ENCODE data around the gene LCN15. TPM values are rescaled to one million over a fixed set of nuclear protein-coding genes. Genes with fewer than 3 reads are reported as not detected.
A peak's percentile ranks its signal among the peaks of the same experiment; 100 is the strongest.

LCN15 gene
- total RNA-seq (ENCODE audit: low replicate concordance), result not detected in 2 replicates

GRCh38 chr9:136764301-136764891 lies at the start of gene LCN15:
Gene LCN15 (minus strand): TSS chr9:136764518. CDS start chr9:136764488, 30 bp downstream.
- Mint-ChIP-seq H3K36me3 (no peaks in the 10 kb centered on the region), H3K9me3 (no peaks in the 10 kb centered on the region), H3K4me3 (no peak within 1 kb of the TSS), H3K4me1 (peaks cover 28% of the 10 kb centered on the region), H3K27me3 (ENCODE audit: insufficient read depth, low read depth) (no peaks in the 10 kb centered on the region), H3K27ac (no peak within 1 kb of the TSS)
- DNase-seq (ENCODE audit: low spot score), result no peak
- H3K27me3 ChIP-seq, result peaks cover 25% of the 10 kb centered on the region
- no peak within 1 kb of the TSS for H3K4me3 ChIP-seq
- H3K4me1 ChIP-seq, result peaks cover 10% of the 10 kb centered on the region
- no peak for TF ChIP-seq EZH2 (IDR thresholded peaks at IDR 0.05)
- TF ChIP-seq CTCF (IDR thresholded peaks at IDR 0.05), result no peak
- TF ChIP-seq EZH2phosphoT487 (IDR thresholded peaks at IDR 0.05), result no peak
- H3K27ac ChIP-seq, result no peak within 1 kb of the TSS
- no peak within 1 kb of the TSS for H2AFZ ChIP-seq (replicated peaks)
- no peak within 1 kb of the TSS for H3K9ac ChIP-seq
- no peaks in the 10 kb centered on the region for H4K20me1 ChIP-seq (ENCODE audit: low read depth)
- H3F3A ChIP-seq (ENCODE audit: low read depth), result peaks cover 28% of the 10 kb centered on the region
- peak within 1 kb of the TSS; percentile 57 for H3K4me2 ChIP-seq
- no peaks in the 10 kb centered on the region for H3K36me3 ChIP-seq
- no peaks in the 10 kb centered on the region for H3K79me2 ChIP-seq (ENCODE audit: low read depth)
- H3K9me3 ChIP-seq (ENCODE audit: low read depth), result no peaks in the 10 kb centered on the region

- Histone ChIP-seq H3K4me3 (peak overlapping the region; percentile 100), H3K79me2 (ENCODE audit: low read depth) (peaks cover 56% of the 10 kb centered on the region), H3K4me1 (peaks cover 25% of the 10 kb centered on the region), H3K4me2 (peak overlapping the region; percentile 92), H3K36me3 (peaks cover 3% of the 10 kb centered on the region), H3K9ac (peak overlapping the region; percentile 83), H3F3A (ENCODE audit: low read depth) (no peaks in the 10 kb centered on the region), H2AFZ (replicated peaks) (no peak overlapping the region), H3K27me3 (no peaks in the 10 kb centered on the region), H3K9me3 (ENCODE audit: low read depth) (no peaks in the 10 kb centered on the region), H4K20me1 (ENCODE audit: low read depth) (peaks cover 51% of the 10 kb centered on the region), H3K27ac (no peak overlapping the region)
- H3K36me3 Mint-ChIP-seq, result peaks cover 22% of the 10 kb centered on the region
- DNase-seq (ENCODE audit: low spot score), result peak; percentile 43
- peaks cover 32% of the 10 kb centered on the region for H3K4me1 Mint-ChIP-seq
- peak overlapping the region; percentile 89 for H3K4me3 Mint-ChIP-seq
- H3K27ac Mint-ChIP-seq, result peak overlapping the region; percentile 13
- TF ChIP-seq CTCF (IDR thresholded peaks at IDR 0.05), result no peak
- TF ChIP-seq EZH2 (IDR thresholded peaks at IDR 0.05), result no peak
- TF ChIP-seq EZH2phosphoT487 (IDR thresholded peaks at IDR 0.05), result no peak
- H3K9me3 Mint-ChIP-seq, result peaks cover 2% of the 10 kb centered on the region
- H3K27me3 Mint-ChIP-seq (ENCODE audit: insufficient read depth, low read depth), result peaks cover 9% of the 10 kb centered on the region
Observed at GRCh38 chr9:136808806-136809158, 44.5 kb upstream of the LCN15 start.

GRCh38 chr9:136808075-136808805 lies 43.9 kb upstream of the LCN15 start:
- H3K4me1 Mint-ChIP-seq, result peaks cover 32% of the 10 kb centered on the region
- H2AFZ ChIP-seq (replicated peaks), result peak overlapping the region; percentile 82
- H3K79me2 ChIP-seq (ENCODE audit: low read depth), result peaks cover 54% of the 10 kb centered on the region
- TF ChIP-seq EZH2 (IDR thresholded peaks at IDR 0.05), result no peak
- no peak for TF ChIP-seq CTCF (IDR thresholded peaks at IDR 0.05)
- no peak for TF ChIP-seq EZH2phosphoT487 (IDR thresholded peaks at IDR 0.05)
- H3K9ac ChIP-seq, result peak overlapping the region; percentile 83
- peak; percentile 58 for DNase-seq (ENCODE audit: low spot score)
- H3K4me1 ChIP-seq, result peaks cover 25% of the 10 kb centered on the region
- peak overlapping the region; percentile 92 for H3K4me2 ChIP-seq
- no peaks in the 10 kb centered on the region for H3K9me3 ChIP-seq (ENCODE audit: low read depth)
- H3F3A ChIP-seq (ENCODE audit: low read depth), result no peaks in the 10 kb centered on the region
- peaks cover 46% of the 10 kb centered on the region for H4K20me1 ChIP-seq (ENCODE audit: low read depth)
- peaks cover 22% of the 10 kb centered on the region for H3K36me3 Mint-ChIP-seq
- peaks cover 6% of the 10 kb centered on the region for H3K27me3 Mint-ChIP-seq (ENCODE audit: insufficient read depth, low read depth)
- peaks cover 2% of the 10 kb centered on the region for H3K9me3 Mint-ChIP-seq
- peaks cover 3% of the 10 kb centered on the region for H3K36me3 ChIP-seq
- H3K4me3 ChIP-seq, result peak overlapping the region; percentile 100
- peak overlapping the region; percentile 61 for H3K27ac ChIP-seq
- peak overlapping the region; percentile 89 for H3K4me3 Mint-ChIP-seq
- peak overlapping the region; percentile 13 for H3K27ac Mint-ChIP-seq
- no peaks in the 10 kb centered on the region for H3K27me3 ChIP-seq
